Measurements from ENCODE around the gene MGLL.

The MGLL gene

DNA sequence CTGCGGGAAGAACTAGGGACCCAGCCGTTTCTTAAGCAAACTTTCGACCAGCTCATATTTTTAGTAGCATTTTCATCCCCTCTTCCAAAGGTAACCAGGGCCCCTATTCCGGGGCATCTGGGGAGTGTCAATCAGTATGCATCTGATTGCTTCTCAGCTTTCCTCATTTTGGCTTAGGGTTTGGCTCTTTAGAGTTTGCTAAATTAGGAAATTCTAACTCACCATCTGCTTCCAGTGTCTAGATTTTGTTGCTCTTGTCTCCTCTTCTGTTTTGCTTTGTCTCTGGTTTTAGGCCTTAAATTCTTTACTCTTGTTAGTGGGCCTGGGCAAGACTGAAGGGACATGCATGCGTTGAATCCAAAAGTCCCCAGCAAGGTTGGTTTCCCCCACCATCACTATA, 159.2 kb downstream of the MGLL start:
- TF ChIP-seq, protein P1, sequence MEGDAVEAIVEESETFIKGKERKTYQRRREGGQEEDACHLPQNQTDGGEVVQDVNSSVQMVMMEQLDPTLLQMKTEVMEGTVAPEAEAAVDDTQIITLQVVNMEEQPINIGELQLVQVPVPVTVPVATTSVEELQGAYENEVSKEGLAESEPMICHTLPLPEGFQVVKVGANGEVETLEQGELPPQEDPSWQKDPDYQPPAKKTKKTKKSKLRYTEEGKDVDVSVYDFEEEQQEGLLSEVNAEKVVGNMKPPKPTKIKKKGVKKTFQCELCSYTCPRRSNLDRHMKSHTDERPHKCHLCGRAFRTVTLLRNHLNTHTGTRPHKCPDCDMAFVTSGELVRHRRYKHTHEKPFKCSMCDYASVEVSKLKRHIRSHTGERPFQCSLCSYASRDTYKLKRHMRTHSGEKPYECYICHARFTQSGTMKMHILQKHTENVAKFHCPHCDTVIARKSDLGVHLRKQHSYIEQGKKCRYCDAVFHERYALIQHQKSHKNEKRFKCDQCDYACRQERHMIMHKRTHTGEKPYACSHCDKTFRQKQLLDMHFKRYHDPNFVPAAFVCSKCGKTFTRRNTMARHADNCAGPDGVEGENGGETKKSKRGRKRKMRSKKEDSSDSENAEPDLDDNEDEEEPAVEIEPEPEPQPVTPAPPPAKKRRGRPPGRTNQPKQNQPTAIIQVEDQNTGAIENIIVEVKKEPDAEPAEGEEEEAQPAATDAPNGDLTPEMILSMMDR (IDR thresholded peaks at IDR 0.05; ENCODE audit: unreplicated experiment in 3 of 3): no peak
- H3K27ac Mint-ChIP-seq: peak overlapping the region in 2 of 3 experiments; percentile 18 to 45
- H3K9me3 Mint-ChIP-seq: no peaks in the 10 kb centered on the region
- H3K4me3 Mint-ChIP-seq: no peak overlapping the region
- H3K4me1 Mint-ChIP-seq: peaks cover 64% of the 10 kb centered on the region
- peaks cover 33% of the 10 kb centered on the region for H3K36me3 Mint-ChIP-seq (ENCODE audit: low read depth)
- peaks cover 4% of the 10 kb centered on the region for H3K27me3 Mint-ChIP-seq (ENCODE audit: low read depth)

DNA sequence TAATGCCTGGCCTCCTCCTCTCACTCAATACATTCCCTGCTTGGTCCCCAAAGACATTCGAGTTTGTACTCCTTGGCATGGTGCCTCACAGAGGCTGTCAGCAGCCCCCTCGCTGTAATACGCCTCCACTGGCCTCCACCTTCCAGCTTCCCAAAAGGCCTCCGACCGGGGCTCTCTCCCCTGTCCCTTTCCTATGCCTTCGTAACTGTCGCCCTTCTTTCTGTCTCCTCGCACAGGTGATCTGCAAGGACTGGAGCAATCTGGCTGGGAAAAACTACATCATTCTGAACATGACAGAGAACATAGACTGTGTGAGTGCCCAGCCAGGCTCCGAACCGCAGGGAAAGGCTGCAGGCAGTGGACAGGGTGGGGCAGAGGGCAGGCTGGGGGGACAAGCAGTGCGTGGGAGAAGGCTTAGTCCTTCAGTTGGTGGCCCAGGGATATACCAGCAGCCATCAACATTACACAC, 160.3 kb downstream of the MGLL start:
- H3K4me3 Mint-ChIP-seq: no peak overlapping the region
- H3K9me3 Mint-ChIP-seq: no peaks in the 10 kb centered on the region
- H3K27ac Mint-ChIP-seq: peak overlapping the region; percentile 11 to 71 (median 66)
- H3K36me3 Mint-ChIP-seq (ENCODE audit: low read depth): peaks cover 32% of the 10 kb centered on the region
- peaks cover under 1% of the 10 kb centered on the region for H3K27me3 Mint-ChIP-seq (ENCODE audit: low read depth)
- peaks cover 66% of the 10 kb centered on the region for H3K4me1 Mint-ChIP-seq
- TF ChIP-seq, protein P1 (IDR thresholded peaks at IDR 0.05; ENCODE audit: unreplicated experiment in 3 of 3): no peak

DNA sequence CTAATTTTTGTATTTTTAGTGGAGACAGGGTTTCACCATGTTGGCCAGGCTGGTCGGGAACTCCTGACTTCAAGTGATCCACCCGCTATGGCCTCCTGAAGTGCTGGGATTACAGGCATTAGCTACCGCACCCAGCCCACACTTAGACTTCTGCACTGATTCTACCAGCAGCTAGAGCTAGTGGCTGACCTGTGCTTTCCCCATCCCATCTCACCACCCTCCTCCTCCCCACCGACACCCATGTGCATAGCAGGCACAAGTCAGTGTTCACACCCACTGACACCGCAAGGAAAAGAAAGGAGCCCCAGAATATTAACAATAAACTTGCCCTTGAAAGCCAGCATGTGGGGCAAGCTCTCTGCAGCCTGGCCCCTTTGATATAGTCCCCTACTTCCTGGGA, 160.7 kb downstream of the MGLL start:
- Mint-ChIP-seq H3K4me1 (peaks cover 64% of the 10 kb centered on the region), H3K36me3 (ENCODE audit: low read depth) (peaks cover 28% of the 10 kb centered on the region), H3K27ac (peak overlapping the region; percentile 11 to 71 (median 66)), H3K27me3 (ENCODE audit: low read depth) (no peaks in the 10 kb centered on the region), H3K4me3 (no peak overlapping the region), H3K9me3 (no peaks in the 10 kb centered on the region)
- TF ChIP-seq, protein P1 (IDR thresholded peaks at IDR 0.05; ENCODE audit: unreplicated experiment in 3 of 3): no peak

DNA sequence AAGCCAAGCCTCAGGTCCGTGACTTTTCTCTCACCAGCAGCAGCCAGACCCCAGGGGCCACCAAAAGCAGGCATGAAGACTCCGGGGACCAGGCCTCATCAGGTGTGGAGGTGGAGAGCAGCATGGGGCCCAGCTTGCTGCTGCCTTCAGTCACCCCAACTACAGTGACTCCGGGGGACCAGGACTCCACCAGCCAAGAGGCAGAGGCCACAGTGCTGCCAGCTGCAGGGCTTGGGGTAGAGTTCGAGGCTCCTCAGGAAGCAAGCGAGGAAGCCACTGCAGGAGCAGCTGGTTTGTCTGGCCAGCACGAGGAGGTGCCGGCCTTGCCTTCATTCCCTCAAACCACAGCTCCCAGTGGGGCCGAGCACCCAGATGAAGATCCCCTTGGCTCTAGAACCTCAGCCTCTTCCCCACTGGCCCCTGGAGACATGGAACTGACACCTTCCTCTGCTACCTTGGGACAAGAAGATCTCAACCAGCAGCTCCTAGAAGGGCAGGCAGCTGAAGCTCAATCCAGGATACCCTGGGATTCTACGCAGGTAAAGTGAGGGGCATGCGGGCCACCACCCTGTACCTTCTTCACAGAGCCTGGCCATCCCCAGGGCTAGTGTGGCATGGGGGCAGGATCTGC, 161.6 kb downstream of the MGLL start:
- Mint-ChIP-seq H3K4me3 (no peak overlapping the region), H3K4me1 (peaks cover 66% of the 10 kb centered on the region), H3K27ac (peak overlapping the region in 1 of 3 experiments; percentile 37), H3K9me3 (no peaks in the 10 kb centered on the region), H3K36me3 (ENCODE audit: low read depth) (peaks cover 23% of the 10 kb centered on the region), H3K27me3 (ENCODE audit: low read depth) (no peaks in the 10 kb centered on the region)
- TF ChIP-seq, protein P1 (IDR thresholded peaks at IDR 0.05; ENCODE audit: unreplicated experiment in 3 of 3): no peak

DNA sequence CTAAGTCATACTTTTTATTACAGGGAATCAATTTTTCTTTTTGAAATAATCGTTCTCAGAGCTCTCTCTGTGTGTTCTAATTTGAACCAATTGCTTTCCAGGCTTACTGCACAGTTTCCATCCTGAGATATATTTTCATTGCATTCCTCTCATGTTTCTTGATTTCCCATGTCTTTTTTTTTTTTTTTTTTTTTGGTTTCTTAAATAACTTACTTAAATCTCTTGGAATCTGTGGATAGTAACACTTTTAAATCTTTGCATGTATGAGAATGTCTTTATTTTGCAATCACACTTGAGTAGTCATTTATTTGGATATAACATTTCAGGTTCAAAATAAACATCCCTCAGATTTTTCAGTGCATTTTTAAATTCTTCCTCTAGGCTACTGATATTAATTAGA, 164.1 kb downstream of the MGLL start:
- Mint-ChIP-seq H3K27ac (peak overlapping the region; percentile 12 to 48 (median 12)), H3K9me3 (no peaks in the 10 kb centered on the region)
- TF ChIP-seq, protein P1 (IDR thresholded peaks at IDR 0.05; ENCODE audit: unreplicated experiment in 3 of 3): no peak

DNA sequence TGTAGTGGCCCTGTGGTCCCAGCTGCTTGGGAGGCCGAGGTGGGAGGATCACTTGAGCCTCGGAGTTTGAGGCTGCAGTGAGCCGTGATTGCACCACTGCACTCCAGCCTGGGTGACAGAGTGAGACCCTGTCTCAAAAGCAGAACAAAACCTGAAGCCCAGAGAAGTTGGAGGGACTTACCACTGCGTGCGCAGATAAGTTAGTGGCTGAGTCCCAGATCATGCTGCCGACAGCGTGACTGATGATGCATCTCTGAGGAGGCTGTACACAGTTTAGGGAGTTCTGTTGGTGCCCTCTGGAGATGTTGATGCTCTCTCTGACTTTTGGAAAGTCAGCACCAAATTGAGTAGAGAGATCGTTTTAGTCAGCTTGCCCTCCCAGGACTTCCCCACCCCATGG, 165.4 kb downstream of the MGLL start:
- Mint-ChIP-seq H3K36me3 (ENCODE audit: low read depth) (peaks cover 6% of the 10 kb centered on the region), H3K9me3 (no peaks in the 10 kb centered on the region), H3K4me1 (peaks cover 48% of the 10 kb centered on the region), H3K27ac (no peak overlapping the region), H3K4me3 (no peak overlapping the region), H3K27me3 (ENCODE audit: low read depth) (no peaks in the 10 kb centered on the region)
- TF ChIP-seq, protein P1 (IDR thresholded peaks at IDR 0.05; ENCODE audit: unreplicated experiment in 3 of 3): no peak

More for the DNA sequence above, 164.1 kb downstream of the MGLL start:
- H3K36me3 Mint-ChIP-seq (ENCODE audit: low read depth): peaks cover 13% of the 10 kb centered on the region
- no peak overlapping the region for H3K4me3 Mint-ChIP-seq
- H3K27me3 Mint-ChIP-seq (ENCODE audit: low read depth): no peaks in the 10 kb centered on the region
- H3K4me1 Mint-ChIP-seq: peaks cover 61% of the 10 kb centered on the region
